BE2C (cell line): Measurements from ENCODE around the gene MKLN1.
"Not testable (repeated sequence)": the region's sequence is repeated elsewhere in the genome, so short reads cannot be mapped to it uniquely, and the experiment has no call there.

Source experiments
- DNase-seq: peaks from one replicate; pipeline ENCODE4 v3.0.0-alpha.2; 2020
- H3K27me3 ChIP-seq: fragments of 250-450 bp; sonication (Bioruptor Pico); 2 replicates; pipeline ENCODE4 v1.5.1; 2020; ENCODE audit warnings: mild to moderate bottlenecking
- H3K36me3 ChIP-seq: fragments of 250-450 bp; sonication (Bioruptor Pico); 2 replicates; pipeline ENCODE4 v1.5.1; 2020; ENCODE audit warnings: mild to moderate bottlenecking
- H3K4me1 ChIP-seq: fragments of 250-450 bp; sonication (Bioruptor Pico); 2 replicates; pipeline ENCODE4 v1.5.1; 2020
- H3K4me3 ChIP-seq: 2 replicates; pipeline ENCODE4 v1.5.1; 2011; ENCODE audit warnings: low read depth, low read length
- H3K9me3 ChIP-seq: fragments of 250-450 bp; sonication (Bioruptor Pico); 2 replicates; pipeline ENCODE4 v1.5.1; 2020
- TF ChIP-seq, protein P1 (sequence below): IDR thresholded peaks from 2 replicates; pipeline ENCODE4 v1.5.1; 2012; ENCODE audit warnings: mild to moderate bottlenecking, low read depth, low read length

Gene MKLN1

GRCh38 chr7:131413711-131414110 is 86.0 kb downstream of the MKLN1 start:
- Histone ChIP-seq H3K9me3 (no peaks in the 10 kb centered on the region), H3K4me3 (no peak overlapping the region), H3K27me3 (no peaks in the 10 kb centered on the region), H3K36me3 (peaks cover 6% of the 10 kb centered on the region), H3K4me1 (no peaks in the 10 kb centered on the region)
- TF ChIP-seq, protein P1, sequence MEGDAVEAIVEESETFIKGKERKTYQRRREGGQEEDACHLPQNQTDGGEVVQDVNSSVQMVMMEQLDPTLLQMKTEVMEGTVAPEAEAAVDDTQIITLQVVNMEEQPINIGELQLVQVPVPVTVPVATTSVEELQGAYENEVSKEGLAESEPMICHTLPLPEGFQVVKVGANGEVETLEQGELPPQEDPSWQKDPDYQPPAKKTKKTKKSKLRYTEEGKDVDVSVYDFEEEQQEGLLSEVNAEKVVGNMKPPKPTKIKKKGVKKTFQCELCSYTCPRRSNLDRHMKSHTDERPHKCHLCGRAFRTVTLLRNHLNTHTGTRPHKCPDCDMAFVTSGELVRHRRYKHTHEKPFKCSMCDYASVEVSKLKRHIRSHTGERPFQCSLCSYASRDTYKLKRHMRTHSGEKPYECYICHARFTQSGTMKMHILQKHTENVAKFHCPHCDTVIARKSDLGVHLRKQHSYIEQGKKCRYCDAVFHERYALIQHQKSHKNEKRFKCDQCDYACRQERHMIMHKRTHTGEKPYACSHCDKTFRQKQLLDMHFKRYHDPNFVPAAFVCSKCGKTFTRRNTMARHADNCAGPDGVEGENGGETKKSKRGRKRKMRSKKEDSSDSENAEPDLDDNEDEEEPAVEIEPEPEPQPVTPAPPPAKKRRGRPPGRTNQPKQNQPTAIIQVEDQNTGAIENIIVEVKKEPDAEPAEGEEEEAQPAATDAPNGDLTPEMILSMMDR = no peak
- DNase-seq = no peak

- Histone ChIP-seq H3K4me1 (no peaks in the 10 kb centered on the region), H3K27me3 (no peaks in the 10 kb centered on the region), H3K4me3 (no peak overlapping the region), H3K36me3 (no peaks in the 10 kb centered on the region; the same call in 1 of the 2 replicates), H3K9me3 (no peaks in the 10 kb centered on the region)
- TF ChIP-seq, protein P1 = peak; percentile 64
- no peak for DNase-seq
These were observed 96.6 kb downstream of the MKLN1 start for GRCh38 chr7:131424219-131424822.

DNA sequence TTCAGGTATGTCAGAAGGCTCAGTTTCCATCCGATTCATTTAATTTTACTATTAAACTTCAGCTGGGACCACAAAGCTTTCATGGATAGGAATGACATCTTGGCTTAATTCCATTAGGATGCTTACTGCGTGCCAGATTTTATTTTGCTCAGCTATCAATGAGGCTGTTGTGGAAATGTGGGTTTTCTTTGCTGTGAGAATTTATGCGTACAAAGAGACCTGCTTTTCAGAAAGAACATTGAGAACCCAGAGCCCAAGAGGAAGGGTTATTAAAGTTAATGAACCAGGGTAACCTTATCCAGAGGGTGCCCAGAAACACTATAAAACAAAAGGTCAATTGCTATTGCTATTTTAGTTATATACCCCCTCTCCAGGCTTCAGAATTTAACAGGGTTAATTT is 98.3 kb downstream of the MKLN1 start:
- H3K27me3 ChIP-seq = no peaks in the 10 kb centered on the region
- H3K36me3 ChIP-seq = peaks cover 5% of the 10 kb centered on the region
- H3K4me3 ChIP-seq = no peak overlapping the region
- H3K9me3 ChIP-seq = no peaks in the 10 kb centered on the region
- no peaks in the 10 kb centered on the region for H3K4me1 ChIP-seq
- DNase-seq = no peak
- TF ChIP-seq, protein P1 = no peak

GRCh38 chr7:131430826-131431225 is 103.2 kb downstream of the MKLN1 start:
- not testable (repeated sequence) for H3K4me1 ChIP-seq, H3K4me3 ChIP-seq, DNase-seq, H3K36me3 ChIP-seq, H3K9me3 ChIP-seq, H3K27me3 ChIP-seq

DNA sequence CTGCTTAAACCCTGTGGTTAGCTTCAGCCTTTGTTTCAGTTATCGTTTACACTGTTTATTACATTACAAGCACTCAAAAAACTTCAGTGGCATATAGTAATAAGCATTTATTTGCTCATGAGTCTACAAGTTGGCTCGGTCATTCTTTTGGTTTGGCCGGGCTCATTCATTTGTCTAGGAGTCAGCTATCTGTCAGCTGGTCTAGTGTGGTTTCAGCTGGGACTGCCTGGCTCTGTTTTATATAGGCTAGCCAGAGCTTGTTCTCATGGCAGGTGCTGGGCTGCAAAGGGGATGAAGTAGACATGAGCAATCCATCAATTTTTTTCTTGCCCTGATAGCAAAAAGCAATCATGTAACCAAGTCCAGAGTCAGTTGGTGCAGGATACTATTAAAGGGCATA is 103.6 kb downstream of the MKLN1 start:
- H3K36me3 ChIP-seq = peaks cover 8% of the 10 kb centered on the region
- TF ChIP-seq, protein P1 = no peak
- no peaks in the 10 kb centered on the region for H3K9me3 ChIP-seq
- no peaks in the 10 kb centered on the region for H3K27me3 ChIP-seq
- peak; percentile 11 for DNase-seq
- H3K4me1 ChIP-seq = no peaks in the 10 kb centered on the region
- no peak overlapping the region for H3K4me3 ChIP-seq

- no peak for DNase-seq
- no peaks in the 10 kb centered on the region for H3K27me3 ChIP-seq
- peaks cover 8% of the 10 kb centered on the region for H3K36me3 ChIP-seq
- H3K4me1 ChIP-seq = no peaks in the 10 kb centered on the region
- TF ChIP-seq, protein P1 = no peak
- no peaks in the 10 kb centered on the region for H3K9me3 ChIP-seq
- H3K4me3 ChIP-seq = no peak overlapping the region
These were observed 104.1 kb downstream of the MKLN1 start for GRCh38 chr7:131431756-131432155.
